HG02798 (cell line): ENCODE data around the gene CPLX3.

Source experiments
- ATAC-seq: cut with Tn5 transposase; IDR thresholded peaks from one replicate; pipeline ENCODE4 v1.9.1; 2021; ENCODE audit warnings: mild to moderate bottlenecking; ENCODE audit not compliant: unreplicated experiment, poor library complexity

The CPLX3 gene

DNA sequence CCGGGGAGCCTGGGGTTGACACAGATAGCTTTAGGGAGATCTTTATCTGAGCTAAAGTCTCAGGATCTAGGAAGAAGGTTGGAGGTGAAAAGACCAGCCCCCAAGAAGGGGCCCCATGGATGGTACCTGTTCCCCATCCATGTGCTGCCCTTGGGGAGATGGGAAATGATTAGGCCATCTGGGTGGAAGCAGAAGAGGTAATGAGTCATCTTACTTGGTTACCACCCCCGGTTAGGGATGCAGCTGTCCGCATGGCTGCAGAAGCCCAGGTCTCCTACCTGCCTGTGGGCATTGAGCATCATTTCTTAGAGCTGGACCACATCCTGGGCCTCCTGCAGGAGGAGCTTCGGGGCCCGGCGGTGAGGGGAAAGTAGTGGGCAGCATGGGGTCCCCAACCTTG is 3.1 kb upstream of the CPLX3 start:
- ATAC-seq = no peak

DNA sequence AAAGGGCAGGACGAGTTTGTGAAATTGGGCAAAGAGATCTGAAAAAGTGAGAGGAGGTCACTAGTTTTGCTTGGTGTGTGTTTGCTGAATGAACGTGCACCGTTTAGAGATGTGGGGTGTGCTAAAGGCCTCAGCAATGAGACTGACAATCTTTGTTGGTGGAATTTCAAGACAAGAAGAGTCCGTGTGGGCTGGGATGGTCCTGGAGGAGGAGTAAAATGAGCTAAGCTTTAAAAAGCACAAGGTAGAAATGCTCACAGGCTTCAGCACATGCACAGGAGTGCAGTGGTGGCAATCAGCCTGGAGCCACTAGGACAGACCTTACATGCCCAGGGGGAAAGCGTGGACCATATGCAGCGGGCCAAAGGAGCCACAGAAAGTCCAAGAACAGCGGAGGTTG is 1.5 kb upstream of the CPLX3 start:
- ATAC-seq = no peak

DNA sequence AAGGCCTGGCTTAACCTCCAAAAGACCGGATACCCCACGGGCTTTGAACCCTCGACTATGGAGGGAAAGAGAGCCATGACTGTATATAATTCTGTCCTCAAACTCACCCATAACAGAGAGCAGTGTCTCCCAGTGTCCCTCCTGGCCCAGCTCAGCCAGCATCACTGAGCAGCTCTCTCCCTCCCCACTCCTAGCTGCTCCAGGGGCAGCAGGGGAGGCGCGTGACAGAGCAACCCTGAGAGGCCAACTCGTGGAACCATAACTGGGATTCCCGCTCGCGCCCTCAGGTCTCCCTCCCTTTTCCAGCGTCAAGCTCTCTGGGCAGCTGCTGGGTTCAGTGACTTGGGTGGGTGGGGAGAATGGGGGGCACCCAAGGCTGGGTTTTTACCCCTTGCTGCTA is 561 bp upstream of the CPLX3 start:
- no peak for ATAC-seq

DNA sequence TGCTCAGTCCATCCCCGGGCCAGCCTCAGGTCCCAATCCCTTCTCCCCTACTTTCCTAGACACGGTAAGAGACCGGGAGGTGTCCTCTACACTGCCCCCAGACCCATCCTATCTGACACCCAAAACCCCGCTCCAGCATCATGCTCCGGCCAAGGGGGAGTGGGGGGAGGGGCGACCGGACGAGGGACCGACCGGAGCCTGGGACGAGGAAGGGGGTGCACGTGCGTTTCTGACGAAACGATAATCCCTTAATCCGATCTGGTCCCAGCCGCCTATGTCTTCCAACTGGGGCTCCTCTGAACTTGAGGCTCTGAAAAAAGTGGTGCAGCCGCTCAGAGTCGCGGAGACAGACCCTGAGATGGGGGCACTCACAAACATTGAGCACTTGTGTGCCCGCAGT is 494 bp downstream of the CPLX3 start:
- no peak for ATAC-seq

DNA sequence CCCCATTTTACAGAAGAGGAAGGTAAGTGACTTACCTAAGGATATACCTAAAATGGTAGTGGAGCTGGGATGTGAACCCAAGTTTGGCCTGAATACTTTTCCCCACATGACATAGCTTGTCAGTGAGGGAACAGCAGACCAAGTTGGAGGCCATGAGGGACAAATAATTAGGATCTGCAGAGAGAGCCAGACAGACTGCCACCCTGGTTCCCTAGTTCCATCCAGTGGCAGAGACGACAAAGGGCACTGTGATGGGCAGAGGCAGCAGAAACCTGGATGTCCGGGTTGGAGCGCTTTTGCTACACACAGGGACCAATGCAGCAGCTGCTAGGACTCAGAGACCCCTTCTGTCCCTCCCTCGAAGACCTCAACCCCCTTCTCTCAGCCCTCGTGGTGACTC is 1.2 kb downstream of the CPLX3 start:
- ATAC-seq = no peak

DNA sequence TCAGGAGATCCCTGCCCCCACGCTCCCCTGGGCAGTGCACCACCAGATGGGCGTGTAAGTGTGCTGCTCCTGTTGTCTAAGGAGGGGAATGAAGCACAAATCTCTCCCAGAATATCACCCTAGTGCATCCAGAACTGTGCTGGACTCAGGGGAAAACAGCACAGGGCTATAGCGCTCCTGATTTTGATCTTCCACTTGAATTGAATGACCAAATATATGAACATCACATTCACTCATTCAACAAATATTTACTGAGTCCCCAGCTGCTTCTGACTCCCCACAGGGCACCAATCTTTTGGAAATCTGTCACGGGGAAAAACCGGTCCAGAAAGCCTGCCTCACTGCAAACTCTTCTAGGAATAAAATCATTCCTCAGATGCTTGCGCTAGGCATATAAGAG is 2.4 kb downstream of the CPLX3 start:
- ATAC-seq = no peak

DNA sequence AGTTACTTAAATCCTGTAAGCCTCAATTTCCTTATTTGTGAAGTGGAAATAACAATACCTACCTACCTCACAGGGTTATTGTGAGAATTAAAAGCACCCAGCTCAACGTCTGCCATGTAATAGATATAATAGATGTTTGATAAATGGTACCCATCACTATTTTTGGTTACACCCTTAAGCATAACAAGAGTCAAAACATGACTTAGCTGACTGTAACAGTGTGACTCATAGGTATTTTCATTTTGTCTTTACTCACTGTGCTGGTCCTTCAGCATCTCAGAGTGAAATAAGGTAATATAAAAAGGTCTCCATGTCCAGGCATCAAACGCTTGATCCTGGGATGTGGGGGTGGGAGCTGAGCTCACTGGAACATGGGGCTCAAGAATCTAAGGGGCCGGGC is 3.1 kb downstream of the CPLX3 start:
- ATAC-seq = no peak

DNA sequence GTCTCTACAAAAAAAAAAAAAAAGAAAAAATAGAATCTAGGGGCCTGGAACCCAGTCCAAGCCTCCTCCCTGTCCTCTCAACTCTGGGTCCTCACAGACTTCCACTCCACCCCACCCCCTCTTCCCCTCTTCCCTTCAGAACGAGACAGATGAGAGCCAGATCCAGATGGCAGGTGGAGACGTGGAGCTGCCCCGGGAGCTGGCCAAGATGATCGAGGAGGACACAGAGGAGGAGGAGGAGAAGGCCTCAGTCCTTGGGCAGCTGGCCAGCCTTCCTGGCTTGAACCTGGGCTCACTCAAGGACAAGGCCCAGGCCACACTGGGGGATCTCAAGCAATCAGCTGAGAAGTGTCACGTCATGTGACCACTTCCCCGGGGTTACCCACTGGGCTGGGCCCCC is 3.6 kb downstream of the CPLX3 start:
- ATAC-seq = no peak

DNA sequence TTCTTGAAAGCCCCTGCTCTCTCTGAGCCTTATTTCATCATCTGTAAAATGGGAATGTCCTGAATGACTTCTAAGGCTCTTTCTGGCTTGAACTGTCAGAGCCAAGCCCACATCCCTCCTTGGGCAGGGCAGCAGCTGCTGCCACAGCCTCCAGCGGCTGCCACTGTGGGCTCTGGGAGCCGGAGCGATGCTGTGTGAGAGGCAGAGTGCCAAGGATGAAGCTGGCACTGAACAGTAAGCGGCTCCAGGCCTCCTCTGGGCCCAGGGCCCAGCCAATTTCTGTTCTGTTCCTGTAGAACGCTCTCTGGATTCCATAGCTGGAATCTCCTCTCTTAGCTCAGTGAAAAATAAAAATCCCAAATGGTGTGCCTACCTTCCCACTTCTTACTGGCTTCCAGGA is 4.4 kb downstream of the CPLX3 start:
- no peak for ATAC-seq

DNA sequence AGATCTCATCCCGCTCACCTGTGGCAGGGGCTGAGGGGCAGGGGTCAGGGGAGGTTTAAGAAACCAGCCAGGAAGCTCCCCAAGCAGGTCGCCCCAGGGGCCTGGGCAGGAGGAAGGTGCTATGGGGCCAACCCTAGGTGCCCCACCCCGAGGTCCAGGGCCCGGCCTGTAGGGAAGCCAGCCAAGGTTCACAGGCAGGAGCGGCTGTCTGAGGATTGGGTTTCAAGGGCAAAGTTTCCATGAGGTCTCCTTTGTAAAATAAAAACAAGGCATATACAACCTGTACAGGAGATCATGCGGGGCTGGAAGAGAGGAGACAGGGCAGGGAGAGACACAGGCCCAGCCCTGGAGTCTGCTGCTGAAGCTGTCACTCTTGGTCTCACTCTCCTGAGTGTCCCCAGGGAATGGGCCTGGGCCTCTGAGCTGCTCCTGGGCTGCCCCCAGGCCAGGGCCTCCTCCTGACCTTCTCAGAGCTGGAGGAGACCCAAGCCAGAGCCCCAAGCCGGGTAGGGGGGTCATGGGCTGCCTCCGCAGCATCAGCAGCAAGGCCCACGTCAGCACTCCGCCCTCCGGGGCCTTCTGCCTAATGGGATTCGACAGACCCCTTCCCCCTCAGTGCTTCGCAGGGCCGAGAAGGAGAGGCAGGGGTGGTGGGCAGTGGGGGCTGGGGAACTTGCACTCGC is 5.5 kb downstream of the CPLX3 start:
- ATAC-seq = no peak

DNA sequence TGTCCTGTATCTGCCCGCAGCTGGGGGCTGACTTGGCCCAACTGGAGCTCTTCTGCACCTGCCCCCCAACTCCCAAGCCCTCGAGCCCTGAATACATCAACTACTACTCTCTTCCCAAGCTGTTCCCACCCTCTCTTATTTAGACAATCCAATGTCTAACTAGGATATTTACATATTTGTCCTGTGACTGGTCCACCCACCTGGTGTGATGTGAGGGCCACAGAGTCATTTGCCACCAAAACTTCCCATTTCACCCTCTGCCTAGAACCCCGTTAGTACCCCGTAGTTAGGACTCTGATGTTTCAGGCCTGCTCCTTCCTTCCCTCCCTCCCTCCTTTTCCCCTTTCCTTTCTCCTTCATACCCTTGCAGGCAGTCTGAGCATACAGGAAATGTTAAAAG is 6.4 kb downstream of the CPLX3 start:
- no peak for ATAC-seq

DNA sequence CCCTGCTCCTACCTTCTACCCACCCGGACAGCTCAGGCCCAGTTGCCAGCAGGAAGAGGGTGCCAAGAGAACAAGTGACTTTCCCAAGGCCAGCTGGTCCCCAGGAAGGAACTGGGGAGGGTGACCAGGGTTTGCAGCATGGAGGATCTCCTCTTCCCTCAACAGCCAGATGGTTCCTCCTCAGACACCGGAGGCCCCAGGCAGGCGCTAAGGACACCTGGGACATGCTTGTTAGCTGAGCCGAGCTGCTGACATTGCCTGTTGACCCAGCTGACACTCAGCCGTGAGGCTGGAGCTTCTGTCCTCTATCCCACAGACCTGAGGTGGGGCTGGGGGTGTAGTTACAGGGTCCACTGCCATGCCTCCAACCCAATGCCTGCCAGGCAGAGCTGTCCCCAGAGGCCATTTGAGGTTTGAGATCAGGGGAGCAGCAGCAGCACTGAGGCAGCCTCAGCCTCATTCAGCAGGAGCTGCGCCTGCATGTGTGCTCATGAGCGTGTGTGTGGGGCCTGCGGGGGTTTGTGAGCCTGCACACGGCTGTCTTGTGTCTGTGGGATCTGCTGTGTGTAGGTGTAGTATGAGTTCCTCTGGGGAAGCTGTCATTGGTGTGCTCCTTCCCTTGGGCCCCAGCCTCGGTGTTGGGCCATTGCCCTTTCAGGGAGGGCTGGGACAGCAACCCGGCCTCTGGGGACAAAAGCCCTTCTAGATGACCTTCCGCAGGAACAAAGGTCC is 7.1 kb downstream of the CPLX3 start:
- no peak for ATAC-seq

DNA sequence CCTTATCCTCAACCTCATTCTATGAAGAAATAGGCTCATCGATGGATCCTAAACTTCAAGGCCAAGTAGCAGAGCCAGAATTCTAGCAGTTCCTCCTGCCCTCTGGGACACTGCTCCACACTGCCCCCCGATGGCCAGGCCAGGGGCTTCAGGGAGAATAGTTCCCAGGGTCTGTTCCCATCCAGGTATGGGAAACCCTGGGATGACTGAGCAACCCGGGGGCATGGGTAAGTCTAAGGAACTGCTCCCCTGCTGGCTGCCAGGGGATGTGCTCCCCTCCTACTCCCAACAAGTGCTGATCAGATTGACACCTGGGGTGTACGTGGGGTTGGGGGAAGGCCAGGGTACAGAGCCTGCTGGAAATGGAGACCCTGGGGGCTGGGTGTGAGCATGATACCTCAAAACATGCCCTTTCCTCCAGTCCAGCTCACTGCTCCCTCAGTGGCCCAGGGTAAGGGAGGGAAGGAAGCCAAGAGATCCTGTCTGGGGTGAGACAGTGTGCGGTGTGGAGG is 8.9 kb downstream of the CPLX3 start:
- no peak for ATAC-seq

DNA sequence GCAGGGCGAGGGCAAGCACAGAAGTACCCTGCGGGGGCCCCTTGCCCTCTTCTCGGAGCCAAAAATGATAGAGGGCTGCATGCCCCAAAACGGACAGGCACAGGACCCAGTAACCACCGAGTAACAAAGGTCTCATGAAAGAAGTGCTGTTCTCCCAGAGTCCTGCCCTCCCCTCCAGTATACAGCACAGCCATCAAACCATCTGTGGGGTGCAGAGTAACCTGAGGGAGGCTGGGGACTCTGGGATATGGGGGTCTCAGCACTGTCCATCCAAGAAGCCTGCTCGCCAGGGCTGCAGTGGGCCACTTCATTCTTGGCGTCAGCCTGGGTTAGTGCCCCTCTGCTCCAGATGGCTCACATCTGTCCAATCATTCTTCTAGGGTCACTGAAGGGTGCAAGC is 10.4 kb downstream of the CPLX3 start:
- no peak for ATAC-seq

DNA sequence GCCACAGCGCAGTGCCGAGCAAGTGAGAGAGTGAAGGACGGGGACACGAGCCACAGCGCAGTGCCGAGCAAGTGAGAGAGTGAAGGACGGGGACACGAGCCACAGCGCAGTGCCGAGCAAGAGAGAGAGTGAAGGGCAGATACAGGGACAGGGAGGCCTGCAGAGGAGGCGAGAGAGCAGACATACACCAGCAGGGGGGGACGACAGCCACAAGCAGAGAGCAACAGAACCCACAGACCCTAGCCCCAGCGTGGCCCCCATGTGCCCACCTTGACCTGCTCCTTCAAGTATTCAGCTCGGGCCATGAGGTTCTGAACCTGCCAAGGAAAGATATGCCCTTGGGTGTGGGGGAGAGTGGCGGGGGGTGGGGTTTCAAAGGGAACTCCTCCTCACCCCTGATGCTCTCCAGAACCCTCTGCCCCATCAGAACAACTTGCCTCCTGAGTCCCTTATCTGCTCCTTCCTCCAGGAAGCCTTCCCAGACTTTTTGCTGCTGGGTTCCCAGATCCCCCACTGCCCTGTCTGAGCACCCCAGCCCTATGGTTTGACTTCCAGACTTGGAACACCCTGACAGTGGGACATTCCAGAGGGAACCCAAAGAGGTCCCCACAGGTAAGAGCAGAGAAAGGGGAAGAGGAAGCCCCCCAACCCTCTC is 11.2 kb downstream of the CPLX3 start:
- no peak for ATAC-seq

DNA sequence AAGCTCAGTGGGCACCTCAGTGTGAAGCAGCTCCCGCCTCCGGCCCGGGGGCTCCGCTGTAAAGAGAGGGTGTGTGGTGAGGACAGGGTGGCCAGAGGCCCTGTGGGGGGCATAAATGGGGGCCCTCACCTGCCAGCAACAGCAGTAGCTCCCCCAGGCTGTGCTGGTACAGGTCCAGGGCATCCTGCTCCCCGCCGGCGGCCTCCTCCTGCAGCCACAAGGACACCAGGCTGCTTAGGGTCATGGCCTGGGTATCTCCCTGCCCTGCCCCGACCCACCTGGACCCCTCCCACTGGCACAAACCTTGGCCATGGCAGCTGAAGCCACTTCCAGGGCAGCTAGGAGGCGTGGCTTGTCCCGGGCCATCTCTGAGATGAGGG is 11.7 kb downstream of the CPLX3 start:
- no peak for ATAC-seq

DNA sequence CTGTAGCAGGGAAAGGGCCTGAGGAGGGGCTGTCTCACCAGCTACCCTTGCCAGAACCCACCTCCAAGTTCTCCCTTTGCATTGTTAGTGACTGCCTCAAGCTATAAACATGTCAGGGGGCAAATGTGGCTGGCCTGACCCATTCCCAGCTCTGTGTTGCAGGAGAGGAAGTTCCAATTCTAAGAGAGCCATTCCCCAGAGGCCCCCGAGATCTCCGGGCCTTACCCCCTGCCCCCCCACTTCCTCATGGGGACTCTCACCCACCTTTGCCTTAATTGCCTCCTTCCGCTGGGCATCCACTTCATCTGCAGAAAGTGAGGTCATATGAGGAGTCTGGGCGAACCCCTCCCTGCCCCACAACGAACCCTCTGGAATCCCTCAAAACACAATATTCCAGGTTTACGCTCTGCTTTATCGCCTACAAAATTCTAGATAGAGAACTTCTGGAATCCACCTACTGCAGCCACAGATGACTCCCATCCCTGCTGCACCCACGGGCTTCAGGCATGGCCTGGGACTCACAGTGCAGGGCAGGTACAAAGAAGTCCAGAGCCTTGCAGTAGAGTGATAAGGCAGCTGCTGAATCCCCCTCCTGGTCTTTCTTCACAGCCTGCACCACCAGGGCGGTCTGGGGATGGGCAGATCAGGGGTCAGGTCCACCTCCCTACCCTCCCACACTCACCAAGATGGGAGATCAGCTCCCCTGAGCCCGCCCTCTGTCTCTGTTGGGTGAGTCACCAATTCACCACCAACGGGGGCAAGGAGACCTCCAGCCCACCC is 12.5 kb downstream of the CPLX3 start:
- ATAC-seq = no peak

DNA sequence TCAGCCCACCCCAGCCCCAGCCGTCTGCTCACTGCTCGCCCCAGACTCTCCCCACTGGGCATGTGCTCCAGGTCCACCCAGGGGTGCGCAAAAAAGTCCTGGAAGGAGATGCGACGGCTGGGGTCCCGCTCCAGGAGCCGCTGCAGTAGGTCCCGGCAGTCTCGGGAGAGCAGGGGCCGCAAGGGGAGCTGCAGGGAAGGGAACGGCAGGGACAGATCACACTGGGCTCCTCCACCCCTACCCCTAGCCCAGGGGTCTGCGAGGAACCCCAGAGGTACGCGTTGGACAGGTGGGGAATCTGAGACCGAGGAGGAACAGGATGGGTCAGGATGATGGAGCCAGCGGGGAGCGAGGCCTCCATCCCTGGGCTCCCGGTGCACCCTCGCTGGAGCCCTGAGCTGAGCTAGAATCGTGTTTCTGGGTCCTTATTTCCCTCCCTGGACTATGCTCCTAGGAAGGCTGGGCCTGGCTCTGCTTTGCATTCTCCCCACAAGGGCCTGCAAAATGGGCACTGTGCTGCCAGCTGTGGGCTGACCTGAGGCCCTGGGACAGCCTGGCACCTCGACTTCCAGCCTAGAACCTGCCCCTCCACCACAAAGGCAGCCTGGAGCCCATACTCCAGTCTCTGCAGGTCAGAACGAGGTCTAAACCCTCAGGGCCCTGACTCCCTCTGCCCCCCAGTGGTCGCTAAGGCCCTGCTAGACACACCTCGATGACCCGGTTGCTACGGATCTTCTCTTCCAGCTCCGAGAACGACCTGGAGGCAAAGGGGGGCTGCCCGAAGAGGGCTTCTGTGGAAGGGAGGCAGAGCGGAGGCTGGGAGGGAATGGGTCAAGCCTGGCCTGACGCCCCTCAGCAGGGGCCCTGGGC is 13.3 kb downstream of the CPLX3 start:
- no peak for ATAC-seq

DNA sequence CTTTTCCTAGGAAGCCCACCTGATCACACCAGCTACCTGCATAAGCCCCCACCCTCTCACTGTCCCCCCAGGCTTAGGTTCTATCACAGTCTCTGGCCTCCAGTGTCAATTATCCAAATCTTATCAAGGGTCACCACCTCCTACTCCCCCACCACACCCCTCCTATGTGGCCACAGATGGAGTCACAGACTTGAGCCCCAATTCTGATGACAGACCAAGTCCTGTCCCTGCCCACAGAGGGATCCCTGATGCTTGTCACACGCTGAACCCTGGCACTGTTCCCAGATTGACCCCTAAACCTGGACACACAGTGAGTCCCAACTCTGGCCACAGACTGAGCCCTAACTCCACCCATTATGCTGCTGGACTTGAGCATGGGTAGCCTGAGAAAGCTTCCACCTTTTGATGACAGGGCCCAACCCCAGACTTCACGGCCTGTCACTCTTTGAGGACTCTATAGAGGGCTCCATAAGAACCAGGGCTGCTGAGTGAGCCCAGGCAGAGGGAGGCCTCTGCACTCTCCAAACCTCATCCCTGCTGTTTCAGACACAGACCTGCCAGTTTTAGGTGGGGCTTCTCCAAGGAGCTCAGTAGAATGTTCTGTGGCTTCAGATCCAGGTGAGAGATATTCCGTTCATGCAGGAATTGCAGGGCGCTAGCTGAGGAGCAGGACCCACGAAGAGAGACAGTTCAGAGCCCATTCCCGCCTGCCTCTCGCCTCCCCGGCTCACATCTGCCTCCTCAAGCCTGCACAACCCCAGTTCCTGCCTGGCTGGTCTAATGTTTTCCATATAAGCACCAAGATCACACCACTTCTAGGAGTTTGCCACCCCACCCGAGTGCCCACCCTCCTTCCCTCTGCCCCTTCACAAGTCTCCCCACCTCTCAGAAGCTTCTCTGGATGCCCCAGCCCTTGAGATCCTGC is 14.7 kb downstream of the CPLX3 start:
- ATAC-seq = no peak
